Ascending aorta (tissue), 2 donors: ENCODE data around the gene CCDC137. TPM values are rescaled to one million over a fixed set of nuclear protein-coding genes. Genes with fewer than 3 reads are reported as not detected.

Experiments
- DNase-seq, 2 donors: peaks; one replicate each; pipeline ENCODE4 v3.0.0-alpha.2; 2019; ENCODE audit warnings: low spot score in 2 of 2
- H3K27ac ChIP-seq, 2 donors: fragments of 200-600 bp; sonication (generic); one replicate each; pipeline ENCODE4 v1.5.1; 2016 to 2017; ENCODE audit warnings: mild to moderate bottlenecking in 1 of 2
- H3K27me3 ChIP-seq: fragments of 200-600 bp; sonication (generic); one replicate; pipeline ENCODE4 v1.5.1; 2017
- H3K36me3 ChIP-seq, 2 donors: fragments of 200-600 bp; sonication (generic); one replicate each; pipeline ENCODE4 v1.5.1; 2016
- H3K4me1 ChIP-seq, 2 donors: fragments of 200-600 bp; sonication (generic); one replicate each; pipeline ENCODE4 v1.5.1; 2016 to 2017; ENCODE audit warnings: mild to moderate bottlenecking in 1 of 2
- H3K4me3 ChIP-seq, 2 donors: fragments of 200-600 bp; sonication (generic); one replicate each; pipeline ENCODE4 v1.5.1; 2016 to 2017; ENCODE audit warnings: mild to moderate bottlenecking in 1 of 2
- H3K9me3 ChIP-seq, 2 donors: fragments of 200-600 bp; sonication (generic); one replicate each; pipeline ENCODE4 v1.5.1; 2016
- intact Hi-C: fragments of 100-400 bp; cut with DNase I; formaldehyde crosslinking; loops from one replicate; pipeline ENCODE4 v1.15.1; 2023
- total RNA-seq: library from RNA; depleted of rRNA; stranded (reverse); fragments of >200 nt; gene quantifications from one replicate; pipeline ENCODE4 v1.1.0, GENCODE V29; 2016
- TF ChIP-seq, protein P1 (sequence below), 3 experiments: fragments of 200-600 bp in 2 of 3; fragments of 450-650 bp in 1 of 3; sonication (generic) in 2 of 3; IDR thresholded peaks; one replicate each; pipeline ENCODE4 v1.5.1; 2016 to 2019; ENCODE audit warnings: antibody characterized with exemption in 3 of 3, mild to moderate bottlenecking in 1 of 3, moderate library complexity in 1 of 3

Gene CCDC137
- total RNA-seq, 1 donor from 2014 or later, result 15.8 TPM

- no peak overlapping the region for H3K27ac ChIP-seq
- peaks cover 7 to 13% of the 10 kb centered on the region in 2 donors for H3K4me1 ChIP-seq
- intact Hi-C loops, result no loop called here
- DNase-seq, result no peak
- TF ChIP-seq, protein P1, sequence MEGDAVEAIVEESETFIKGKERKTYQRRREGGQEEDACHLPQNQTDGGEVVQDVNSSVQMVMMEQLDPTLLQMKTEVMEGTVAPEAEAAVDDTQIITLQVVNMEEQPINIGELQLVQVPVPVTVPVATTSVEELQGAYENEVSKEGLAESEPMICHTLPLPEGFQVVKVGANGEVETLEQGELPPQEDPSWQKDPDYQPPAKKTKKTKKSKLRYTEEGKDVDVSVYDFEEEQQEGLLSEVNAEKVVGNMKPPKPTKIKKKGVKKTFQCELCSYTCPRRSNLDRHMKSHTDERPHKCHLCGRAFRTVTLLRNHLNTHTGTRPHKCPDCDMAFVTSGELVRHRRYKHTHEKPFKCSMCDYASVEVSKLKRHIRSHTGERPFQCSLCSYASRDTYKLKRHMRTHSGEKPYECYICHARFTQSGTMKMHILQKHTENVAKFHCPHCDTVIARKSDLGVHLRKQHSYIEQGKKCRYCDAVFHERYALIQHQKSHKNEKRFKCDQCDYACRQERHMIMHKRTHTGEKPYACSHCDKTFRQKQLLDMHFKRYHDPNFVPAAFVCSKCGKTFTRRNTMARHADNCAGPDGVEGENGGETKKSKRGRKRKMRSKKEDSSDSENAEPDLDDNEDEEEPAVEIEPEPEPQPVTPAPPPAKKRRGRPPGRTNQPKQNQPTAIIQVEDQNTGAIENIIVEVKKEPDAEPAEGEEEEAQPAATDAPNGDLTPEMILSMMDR (IDR thresholded peaks at IDR 0.05), result no peak
- H3K9me3 ChIP-seq, result no peaks in the 10 kb centered on the region
- H3K4me3 ChIP-seq, result peak overlapping the region; percentile 81 to 82
- peaks cover 0 to 2% of the 10 kb centered on the region in 2 donors for H3K36me3 ChIP-seq
- no peaks in the 10 kb centered on the region for H3K27me3 ChIP-seq
These were observed 46.5 kb downstream of the CCDC137 start for GRCh38 chr17:81713004-81713555.

DNA sequence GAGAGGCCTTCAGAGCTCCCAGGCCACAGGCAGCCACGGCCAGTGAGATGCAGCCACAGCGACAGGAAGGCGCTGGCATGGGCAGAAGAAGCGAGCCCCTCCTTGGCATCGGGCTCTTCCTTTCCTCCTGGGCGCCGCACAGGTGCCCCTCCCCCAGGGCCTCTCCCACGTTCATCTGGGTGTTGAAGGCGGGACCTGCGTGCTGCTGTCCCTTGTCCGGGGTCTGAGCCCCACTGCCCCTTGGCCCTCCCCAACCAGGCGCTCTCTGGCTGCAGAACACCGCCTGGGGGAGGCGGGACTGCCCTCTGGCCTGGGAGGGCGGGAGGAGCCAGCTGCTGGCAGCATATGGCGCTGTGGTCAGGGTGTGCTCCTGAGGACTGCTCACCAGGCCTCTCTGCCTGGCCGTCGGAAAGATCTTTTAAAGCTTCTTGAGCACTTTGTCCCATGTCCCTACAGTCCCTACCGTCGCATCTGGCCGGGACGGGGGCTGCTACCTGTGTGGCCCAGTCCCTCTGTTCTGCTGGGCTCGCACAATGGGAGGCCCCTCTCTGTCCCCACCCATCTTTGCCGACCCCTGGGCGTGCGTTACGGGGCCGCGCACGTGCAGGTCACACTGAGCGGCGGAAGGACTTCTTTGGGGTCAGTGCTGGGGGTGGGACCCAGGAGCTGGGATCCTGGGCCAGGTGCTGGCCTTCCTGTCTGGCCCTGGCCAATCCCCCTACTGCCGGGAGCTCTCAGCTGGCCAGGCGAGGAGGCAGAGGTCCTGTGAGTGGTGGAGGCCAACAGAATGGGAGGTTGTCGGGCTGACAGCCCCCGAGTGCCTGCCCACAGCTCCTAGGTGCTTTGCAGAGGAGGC, 47.2 kb downstream of the CCDC137 start:
- intact Hi-C loops, result no loop called here
- Histone ChIP-seq H3K4me1 (peaks cover 7 to 13% of the 10 kb centered on the region in 2 donors), H3K36me3 (peaks cover 0 to 4% of the 10 kb centered on the region in 2 donors), H3K27ac (no peak overlapping the region), H3K4me3 (peak overlapping the region in 1 of 2 donors; percentile 82), H3K27me3 (no peaks in the 10 kb centered on the region), H3K9me3 (no peaks in the 10 kb centered on the region)
- TF ChIP-seq, protein P1 (IDR thresholded peaks at IDR 0.05), result no peak
- no peak for DNase-seq

GRCh38 chr17:81714412-81715106, 48.0 kb downstream of the CCDC137 start:
- H3K27me3 ChIP-seq, result no peaks in the 10 kb centered on the region
- no peak overlapping the region for H3K27ac ChIP-seq
- H3K4me3 ChIP-seq, result no peak overlapping the region
- H3K4me1 ChIP-seq, result peaks cover 7 to 13% of the 10 kb centered on the region in 2 donors
- DNase-seq, result no peak
- H3K36me3 ChIP-seq, result peaks cover 0 to 4% of the 10 kb centered on the region in 2 donors
- H3K9me3 ChIP-seq, result no peaks in the 10 kb centered on the region
- intact Hi-C loops, result no loop called here
- TF ChIP-seq, protein P1 (IDR thresholded peaks at IDR 0.05), result no peak

DNA sequence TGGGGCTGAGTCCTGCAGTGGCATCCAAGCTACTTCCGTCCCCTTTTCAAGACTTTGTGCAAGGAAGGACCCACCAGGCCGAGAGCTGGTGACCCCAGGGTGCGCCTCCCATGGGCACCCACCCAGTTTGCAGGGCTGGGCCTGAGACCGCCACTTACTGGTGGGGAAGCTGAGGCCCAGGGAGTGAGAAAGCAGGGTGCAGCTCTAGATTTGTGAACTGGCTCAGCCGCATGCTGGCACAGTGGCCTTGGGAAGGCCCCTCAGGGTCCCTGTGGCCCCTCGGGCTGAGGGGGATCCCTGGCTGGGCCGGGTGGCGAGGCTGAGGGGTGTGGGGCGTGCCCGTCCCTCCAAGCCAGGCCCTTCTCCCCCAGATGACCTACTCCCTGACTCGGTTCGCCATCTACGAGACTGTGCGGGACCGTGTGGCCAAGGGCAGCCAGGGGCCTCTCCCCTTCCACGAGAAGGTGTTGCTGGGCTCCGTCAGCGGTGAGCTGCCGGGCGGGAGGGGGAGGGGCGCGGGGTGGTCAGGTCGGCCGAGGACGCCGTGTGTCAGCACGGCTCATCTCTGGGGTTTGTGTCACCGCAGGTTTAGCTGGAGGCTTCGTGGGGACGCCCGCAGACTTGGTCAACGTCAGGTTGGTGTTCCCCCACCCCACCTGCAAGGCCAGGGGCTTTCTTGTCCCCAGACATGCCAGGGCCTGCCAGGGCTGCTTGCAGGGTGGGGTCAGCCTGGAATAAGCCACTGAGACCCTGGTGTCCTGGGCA, 48.8 kb downstream of the CCDC137 start:
- H3K27me3 ChIP-seq, result no peaks in the 10 kb centered on the region
- TF ChIP-seq, protein P1 (IDR thresholded peaks at IDR 0.05), result no peak
- no peaks in the 10 kb centered on the region for H3K9me3 ChIP-seq
- H3K4me3 ChIP-seq, result no peak overlapping the region
- H3K36me3 ChIP-seq, result peaks cover 0 to 4% of the 10 kb centered on the region in 2 donors
- H3K4me1 ChIP-seq, result peaks cover 7 to 13% of the 10 kb centered on the region in 2 donors
- intact Hi-C loops, result no loop called here
- no peak overlapping the region for H3K27ac ChIP-seq
- no peak for DNase-seq
